ENCODE results near the gene G6PC2.

Gene G6PC2

GRCh38 chr2:168939061-168939460, 38.0 kb downstream of the G6PC2 start:
- no peak for DNase-seq (ENCODE audit: low read depth, low spot score)
- Histone ChIP-seq H3K9ac (ENCODE audit: insufficient read length, low read depth) (no peak overlapping the region), H3K9me3 (ENCODE audit: insufficient read depth, low read length) (no peaks in the 10 kb centered on the region), H3K4me3 (ENCODE audit: insufficient read length, low read depth) (no peak overlapping the region), H3K36me3 (ENCODE audit: insufficient read depth, insufficient read length, low read length) (no peaks in the 10 kb centered on the region), H3K27me3 (ENCODE audit: insufficient read depth, insufficient read length) (no peaks in the 10 kb centered on the region), H3K4me1 (ENCODE audit: insufficient read depth, insufficient read length) (no peaks in the 10 kb centered on the region)
- TF ChIP-seq ZNF274 (IDR thresholded peaks at IDR 0.05; ENCODE audit: low read depth, low read length): no peak
- TF ChIP-seq YY1 (IDR thresholded peaks at IDR 0.05; ENCODE audit: insufficient read depth, insufficient read length): no peak
- TF ChIP-seq SUZ12 (IDR thresholded peaks at IDR 0.05; ENCODE audit: extremely low read depth, insufficient read depth, insufficient read length): no peak

GRCh38 chr2:168939918-168940317, 38.8 kb downstream of the G6PC2 start:
- H3K9me3 ChIP-seq (ENCODE audit: insufficient read depth, low read length): no peaks in the 10 kb centered on the region
- no peak for DNase-seq (ENCODE audit: low read depth, low spot score)
- H3K27me3 ChIP-seq (ENCODE audit: insufficient read depth, insufficient read length): no peaks in the 10 kb centered on the region
- no peaks in the 10 kb centered on the region for H3K36me3 ChIP-seq (ENCODE audit: insufficient read depth, insufficient read length, low read length)
- no peaks in the 10 kb centered on the region for H3K4me1 ChIP-seq (ENCODE audit: insufficient read depth, insufficient read length)
- no peak overlapping the region for H3K4me3 ChIP-seq (ENCODE audit: insufficient read length, low read depth)
- no peak overlapping the region for H3K9ac ChIP-seq (ENCODE audit: insufficient read length, low read depth)
- no peak for TF ChIP-seq SUZ12 (IDR thresholded peaks at IDR 0.05; ENCODE audit: extremely low read depth, insufficient read depth, insufficient read length)

DNA sequence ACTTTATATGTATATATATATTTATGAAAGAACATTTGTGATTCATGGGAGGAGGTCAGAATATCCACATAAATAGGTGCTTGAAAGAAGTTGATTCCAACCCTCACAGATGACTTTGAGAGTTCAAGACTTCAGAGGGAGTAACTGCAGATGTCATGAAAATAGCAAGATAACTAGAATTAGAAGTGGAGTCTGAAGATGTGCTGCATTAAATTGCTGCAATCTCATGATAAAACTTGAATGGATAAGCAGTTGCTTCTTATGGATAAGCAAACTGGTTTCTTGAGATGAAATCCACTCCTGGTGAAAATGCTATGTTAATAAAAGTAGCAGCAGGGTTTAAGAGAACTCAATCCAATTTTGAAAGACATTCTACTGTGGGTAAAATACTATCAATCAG, 40.2 kb downstream of the G6PC2 start:
- TF ChIP-seq YY1 (IDR thresholded peaks at IDR 0.05; ENCODE audit: insufficient read depth, insufficient read length): no peak
- no peak for TF ChIP-seq ZNF274 (IDR thresholded peaks at IDR 0.05; ENCODE audit: low read depth, low read length)
- TF ChIP-seq SUZ12 (IDR thresholded peaks at IDR 0.05; ENCODE audit: extremely low read depth, insufficient read depth, insufficient read length): no peak
- no peak for DNase-seq (ENCODE audit: low read depth, low spot score)

GRCh38 chr2:168944065-168944464, 43.0 kb downstream of the G6PC2 start:
- no peak overlapping the region for H3K9ac ChIP-seq (ENCODE audit: insufficient read length, low read depth)
- no peak for DNase-seq (ENCODE audit: low read depth, low spot score)
- no peaks in the 10 kb centered on the region for H3K36me3 ChIP-seq (ENCODE audit: insufficient read depth, insufficient read length, low read length)
- TF ChIP-seq ZNF274 (IDR thresholded peaks at IDR 0.05; ENCODE audit: low read depth, low read length) (no peak), YY1 (IDR thresholded peaks at IDR 0.05; ENCODE audit: insufficient read depth, insufficient read length) (no peak)
- no peaks in the 10 kb centered on the region for H3K27me3 ChIP-seq (ENCODE audit: insufficient read depth, insufficient read length)
- no peaks in the 10 kb centered on the region for H3K9me3 ChIP-seq (ENCODE audit: insufficient read depth, low read length)
- no peak overlapping the region for H3K4me3 ChIP-seq (ENCODE audit: insufficient read length, low read depth)
- no peaks in the 10 kb centered on the region for H3K4me1 ChIP-seq (ENCODE audit: insufficient read depth, insufficient read length)

More for the DNA sequence above, 40.2 kb downstream of the G6PC2 start:
- H3K27me3 ChIP-seq (ENCODE audit: insufficient read depth, insufficient read length): no peaks in the 10 kb centered on the region
- H3K4me1 ChIP-seq (ENCODE audit: insufficient read depth, insufficient read length): no peaks in the 10 kb centered on the region
- H3K4me3 ChIP-seq (ENCODE audit: insufficient read length, low read depth): no peak overlapping the region
- H3K36me3 ChIP-seq (ENCODE audit: insufficient read depth, insufficient read length, low read length): no peaks in the 10 kb centered on the region
- no peaks in the 10 kb centered on the region for H3K9me3 ChIP-seq (ENCODE audit: insufficient read depth, low read length)
- H3K9ac ChIP-seq (ENCODE audit: insufficient read length, low read depth): no peak overlapping the region

GRCh38 chr2:168945508-168945907, 44.4 kb downstream of the G6PC2 start:
- DNase-seq (ENCODE audit: low read depth, low spot score): no peak
- Histone ChIP-seq H3K36me3 (ENCODE audit: insufficient read depth, insufficient read length, low read length) (no peaks in the 10 kb centered on the region), H3K4me3 (ENCODE audit: insufficient read length, low read depth) (no peak overlapping the region), H3K4me1 (ENCODE audit: insufficient read depth, insufficient read length) (no peaks in the 10 kb centered on the region), H3K9ac (ENCODE audit: insufficient read length, low read depth) (no peak overlapping the region), H3K27me3 (ENCODE audit: insufficient read depth, insufficient read length) (no peaks in the 10 kb centered on the region), H3K9me3 (ENCODE audit: insufficient read depth, low read length) (no peaks in the 10 kb centered on the region)
- TF ChIP-seq SUZ12 (IDR thresholded peaks at IDR 0.05; ENCODE audit: extremely low read depth, insufficient read depth, insufficient read length) (no peak), YY1 (IDR thresholded peaks at IDR 0.05; ENCODE audit: insufficient read depth, insufficient read length) (no peak), ZNF274 (IDR thresholded peaks at IDR 0.05; ENCODE audit: low read depth, low read length) (no peak)

DNA sequence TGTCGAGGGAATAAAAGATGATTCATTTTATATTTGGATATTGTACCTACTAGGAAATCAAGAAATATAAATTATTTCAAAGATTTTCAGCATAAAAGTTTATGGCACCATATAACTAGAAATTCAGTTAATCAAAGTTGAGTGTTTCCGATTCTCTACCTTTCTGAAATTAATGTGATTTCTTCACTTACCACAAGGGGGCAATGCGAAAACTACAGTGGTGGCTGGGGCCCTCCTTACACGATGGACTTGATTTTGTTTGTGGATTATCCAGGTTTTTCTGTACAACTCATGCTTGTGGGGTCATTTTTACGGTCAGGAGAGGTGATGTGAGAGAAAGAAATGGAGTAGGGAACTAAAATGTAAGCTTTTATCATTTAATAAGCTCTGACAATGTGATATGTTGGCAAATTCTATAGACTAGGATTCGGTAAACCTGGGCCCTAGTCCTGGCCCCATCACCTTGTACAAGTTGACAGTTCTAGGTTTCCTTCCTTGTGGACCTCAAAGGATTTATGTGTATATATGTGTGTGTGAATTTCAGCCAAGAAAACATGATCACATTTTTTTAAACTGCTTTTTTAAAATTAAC, 47.6 kb downstream of the G6PC2 start:
- Histone ChIP-seq H3K4me1 (ENCODE audit: insufficient read depth, insufficient read length) (no peaks in the 10 kb centered on the region), H3K27me3 (ENCODE audit: insufficient read depth, insufficient read length) (no peaks in the 10 kb centered on the region), H3K36me3 (ENCODE audit: insufficient read depth, insufficient read length, low read length) (no peaks in the 10 kb centered on the region), H3K9me3 (ENCODE audit: insufficient read depth, low read length) (peaks cover 8% of the 10 kb centered on the region; the same call in 1 of the 2 replicates), H3K9ac (ENCODE audit: insufficient read length, low read depth) (no peak overlapping the region), H3K4me3 (ENCODE audit: insufficient read length, low read depth) (no peak overlapping the region)
- no peak for DNase-seq (ENCODE audit: low read depth, low spot score)
- TF ChIP-seq SUZ12 (IDR thresholded peaks at IDR 0.05; ENCODE audit: extremely low read depth, insufficient read depth, insufficient read length) (no peak), YY1 (IDR thresholded peaks at IDR 0.05; ENCODE audit: insufficient read depth, insufficient read length) (no peak), ZNF274 (IDR thresholded peaks at IDR 0.05; ENCODE audit: low read depth, low read length) (no peak)

- Histone ChIP-seq H3K36me3 (ENCODE audit: insufficient read depth, insufficient read length, low read length) (no peaks in the 10 kb centered on the region), H3K4me3 (ENCODE audit: insufficient read length, low read depth) (no peak overlapping the region), H3K9ac (ENCODE audit: insufficient read length, low read depth) (no peak overlapping the region), H3K27me3 (ENCODE audit: insufficient read depth, insufficient read length) (no peaks in the 10 kb centered on the region), H3K9me3 (ENCODE audit: insufficient read depth, low read length) (peaks cover 10% of the 10 kb centered on the region; the same call in 1 of the 2 replicates), H3K4me1 (ENCODE audit: insufficient read depth, insufficient read length) (no peaks in the 10 kb centered on the region)
- TF ChIP-seq ZNF274 (IDR thresholded peaks at IDR 0.05; ENCODE audit: low read depth, low read length): no peak
- no peak for TF ChIP-seq SUZ12 (IDR thresholded peaks at IDR 0.05; ENCODE audit: extremely low read depth, insufficient read depth, insufficient read length)
- no peak for TF ChIP-seq YY1 (IDR thresholded peaks at IDR 0.05; ENCODE audit: insufficient read depth, insufficient read length)
- DNase-seq (ENCODE audit: low read depth, low spot score): no peak
Observed at GRCh38 chr2:168949324-168949723, 48.2 kb downstream of the G6PC2 start.

Data from NT2/D1 (cell line).